Panc1 (cell line): ENCODE data around the gene ZNF723. TPM values are rescaled to one million over a fixed set of nuclear protein-coding genes. Genes with fewer than 3 reads are reported as not detected.

ENCODE experiments used
- ATAC-seq: fragments of 200-7000 bp; cut with Tn5 transposase; 2 replicates; pipeline ENCODE4 v1.9.1; 2020; ENCODE audit warnings: mild to moderate bottlenecking, moderate library complexity
- Bru-seq: library from RNA; stranded (reverse); fragments of 400-500 nt; gene quantifications from one replicate; lab custom pipeline; 2021; lab: Mats Ljungman, UMichigan
- BruChase-seq, 2 experiments: library from RNA; stranded (reverse); fragments of 400-500 nt; gene quantifications; one replicate each; lab custom pipeline; 2021; lab: Mats Ljungman, UMichigan
- BruUV-seq: library from RNA; stranded (reverse); fragments of 400-500 nt; replicated peaks from 2 replicates; lab custom pipeline; 2021; lab: Mats Ljungman, UMichigan
- CTCF ChIA-PET: fragments of 300-600 bp; sonication (Branson Sonifier 250); formaldehyde crosslinking; loops from one replicate; lab custom pipeline; 2022; ENCODE audit warnings: antibody characterized with exemption; lab: Charles Lee
- POLR2A ChIA-PET: fragments of 300-600 bp; sonication (Branson Sonifier 250); formaldehyde crosslinking; loops from one replicate; lab custom pipeline; 2022; ENCODE audit warnings: antibody characterized with exemption; lab: Charles Lee
- DNase-seq: peaks from one replicate; pipeline ENCODE4 v3.0.0-alpha.2; 2010; ENCODE audit warnings: low read depth, low spot score
- H3K27ac ChIP-seq: 2 replicates; pipeline ENCODE4 v1.5.1; 2011; ENCODE audit warnings: mild to moderate bottlenecking, low read length, inconsistent platforms
- H3K27me3 ChIP-seq: fragments of 200-500 bp; sonication (Bioruptor generic); 2 replicates; pipeline ENCODE4 v1.6.0; 2014; ENCODE audit warnings: low read length, inconsistent platforms; ENCODE audit not compliant: control insufficient read depth, insufficient read depth
- H3K36me3 ChIP-seq: fragments of 200-500 bp; sonication (Bioruptor generic); 2 replicates; pipeline ENCODE4 v1.5.1; 2014; ENCODE audit warnings: inconsistent platforms, mild to moderate bottlenecking, low read length, moderate library complexity; ENCODE audit not compliant: control insufficient read depth, insufficient read depth
- H3K4me1 ChIP-seq: 2 replicates; pipeline ENCODE4 v1.5.1; 2011; ENCODE audit warnings: inconsistent platforms, mild to moderate bottlenecking, low read length, moderate library complexity; ENCODE audit not compliant: control insufficient read depth, insufficient read depth
- H3K4me3 ChIP-seq, 2 experiments: 2 replicates each; pipeline ENCODE4 v1.5.1; 2011 to 2012; ENCODE audit warnings: low read depth in 2 of 2, low read length in 2 of 2, mild to moderate bottlenecking in 2 of 2, inconsistent platforms in 1 of 2, moderate library complexity in 1 of 2
- H3K9me3 ChIP-seq: fragments of 200-500 bp; sonication (Bioruptor generic); 2 replicates; pipeline ENCODE4 v1.5.1; 2014; ENCODE audit warnings: low read depth, mild to moderate bottlenecking, inconsistent platforms, low read length, moderate library complexity; ENCODE audit not compliant: control insufficient read depth, insufficient read depth
- CTCF ChIP-seq: fragments of 450-650 bp; IDR thresholded peaks from 2 replicates; pipeline ENCODE4 v1.5.1; 2017; ENCODE audit warnings: mild to moderate bottlenecking
- POLR2AphosphoS5 ChIP-seq: IDR thresholded peaks from 2 replicates; pipeline ENCODE4 v1.6.1; 2012; ENCODE audit warnings: mild to moderate bottlenecking, low read depth, low read length, moderate library complexity
- REST ChIP-seq, 2 experiments: IDR thresholded peaks; 2 replicates each; pipeline ENCODE4 v1.6.1; 2011 to 2012; ENCODE audit warnings: low read depth in 2 of 2, control low read depth in 1 of 2, low read length in 1 of 2, mild to moderate bottlenecking in 1 of 2, moderate library complexity in 1 of 2; ENCODE audit not compliant: insufficient read depth in 1 of 2
- SIN3A ChIP-seq: IDR thresholded peaks from 2 replicates; pipeline ENCODE4 v1.6.1; 2012; ENCODE audit warnings: low read depth, mild to moderate bottlenecking, low read length, moderate library complexity, borderline replicate concordance; ENCODE audit not compliant: insufficient read depth
- TCF7L2 ChIP-seq: IDR thresholded peaks from 2 replicates; pipeline ENCODE4 v1.6.1; 2011; ENCODE audit warnings: mild to moderate bottlenecking, low read depth, low read length, inconsistent platforms
- in situ Hi-C: cut with HindIII; loops from 2 replicates; pipeline ENCODE4 v1.10.0; 2016; ENCODE audit warnings: low sequenced_read_pairs, low pct_unique_long_range_greater_than_20kb
- intact Hi-C: fragments of 100-400 bp; cut with micrococcal nuclease; formaldehyde crosslinking; loops from one replicate; pipeline ENCODE4 v1.10.0; 2022; ENCODE audit not compliant: unreplicated experiment
- long read RNA-seq: library from polyadenylated mRNA; unstranded; transcript quantifications from one replicate; pipeline ENCODE4 v2.0.0, GENCODE V29; 2021; ENCODE audit not compliant: unreplicated experiment
- polyA plus RNA-seq: library from polyadenylated mRNA; unstranded; fragments of >200 nt; gene quantifications from one replicate; pipeline ENCODE4 v1.2.1, GENCODE V29; 2012; ENCODE audit warnings: missing spikeins; ENCODE audit not compliant: insufficient read length
- total RNA-seq: library from RNA; stranded (reverse); gene quantifications from one replicate; pipeline ENCODE4 v1.2.1, GENCODE V29; 2021; ENCODE audit not compliant: unreplicated experiment

Gene ZNF723
- not detected for total RNA-seq
- not detected for polyA plus RNA-seq
- not detected for Bru-seq, nascent RNA
- percentile 4 among the genes with signal in this experiment for BruChase-seq, experiment 1, labeled RNA remaining after a 2-hour chase
- percentile 4 among the genes with signal in this experiment for BruChase-seq, experiment 2, labeled RNA remaining after a 6-hour chase
- long read RNA-seq, result 0 reads

- ATAC-seq (no peak), DNase-seq (no peak)
- ChIA-PET CTCF (no interaction called here), POLR2A (no interaction called here)
- Histone ChIP-seq H3K27me3 (no peaks in the 10 kb centered on the region), H3K36me3 (no peaks in the 10 kb centered on the region), H3K27ac (no peak within 1 kb of the TSS), H3K4me1 (no peaks in the 10 kb centered on the region), H3K4me3 (no peak within 1 kb of the TSS), H3K9me3 (no peaks in the 10 kb centered on the region)
- in situ Hi-C loops (no loop called here), intact Hi-C loops (no loop called here)
- no peak for TF ChIP-seq SIN3A
- no peak for TF ChIP-seq CTCF
- no peak for TF ChIP-seq TCF7L2
- no peak for TF ChIP-seq REST (IDR thresholded peaks at IDR 0.05; ENCODE audit: insufficient read depth in 1 of 2, low read depth in 2 of 2, low read length in 1 of 2)
- no TSS peak for BruUV-seq
Measured at GRCh38 chr19:22832031-22832762, at the start of gene ZNF723. TSS of gene ZNF723 (plus strand) at chr19:22832291. CDS start at chr19:22832380, 89 bp downstream.

- BruUV-seq, result no TSS peak
Measured at GRCh38 chr19:22783651-22784410, 48.3 kb upstream of the ZNF723 start, which contains the start of gene ZNF99. TSS of gene ZNF99 (minus strand) at chr19:22784151. CDS start at chr19:22784016, 135 bp downstream.

More at GRCh38 chr19:22783651-22784410, 48.3 kb upstream of the ZNF723 start, which contains the start of gene ZNF99:
- no peak for ATAC-seq
- no peak within 1 kb of the TSS for H3K4me3 ChIP-seq
- intact Hi-C loops, result no loop called here
- no peaks in the 10 kb centered on the region for H3K36me3 ChIP-seq
- in situ Hi-C loops, result no loop called here
- DNase-seq, result no peak
- H3K27me3 ChIP-seq, result no peaks in the 10 kb centered on the region
- ChIA-PET CTCF (no interaction called here), POLR2A (no interaction called here)
- H3K27ac ChIP-seq, result no peak within 1 kb of the TSS
- H3K9me3 ChIP-seq, result no peaks in the 10 kb centered on the region
- H3K4me1 ChIP-seq, result no peaks in the 10 kb centered on the region
- TF ChIP-seq REST (IDR thresholded peaks at IDR 0.05; ENCODE audit: insufficient read depth in 1 of 2, low read depth in 2 of 2, low read length in 1 of 2), result no peak
- no peak for TF ChIP-seq SIN3A
- TF ChIP-seq TCF7L2, result no peak
- TF ChIP-seq POLR2AphosphoS5, result no peak
- no peak for TF ChIP-seq CTCF
